GM19397 (cell line): Measurements from ENCODE around the gene RGS6.

ENCODE experiments used
- ATAC-seq: cut with Tn5 transposase; IDR thresholded peaks from one replicate; pipeline ENCODE4 v1.9.1; 2021; ENCODE audit warnings: mild to moderate bottlenecking, moderate library complexity; ENCODE audit not compliant: unreplicated experiment

Gene RGS6

GRCh38 chr14:71943695-71944018 lies 11.4 kb downstream of the RGS6 start:
- no peak for ATAC-seq

- no peak for ATAC-seq
Measured at GRCh38 chr14:71947947-71948500, 15.8 kb downstream of the RGS6 start.

- no peak for ATAC-seq
Measured at GRCh38 chr14:71952381-71953363, 20.4 kb downstream of the RGS6 start.

GRCh38 chr14:71956920-71957563 lies 24.8 kb downstream of the RGS6 start:
- ATAC-seq = no peak

DNA sequence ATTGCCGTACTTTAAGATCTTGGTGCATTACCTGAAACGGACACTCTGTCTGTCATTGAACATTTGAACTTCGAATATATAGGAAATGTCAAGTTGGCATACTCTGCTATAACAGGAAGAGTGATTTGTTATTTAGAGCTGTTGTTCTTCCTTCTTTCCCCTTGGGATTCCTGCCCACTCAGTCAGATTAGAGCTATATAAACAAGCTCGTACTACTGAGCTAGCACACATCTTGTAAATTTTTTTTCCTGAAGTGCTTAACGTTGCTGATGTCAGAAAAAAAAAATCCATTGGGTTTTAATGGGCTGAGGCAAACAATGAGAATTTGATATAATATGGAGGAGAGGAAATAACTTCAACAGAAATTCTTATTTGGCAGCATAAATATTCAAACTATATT lies 26.8 kb downstream of the RGS6 start:
- no peak for ATAC-seq

DNA sequence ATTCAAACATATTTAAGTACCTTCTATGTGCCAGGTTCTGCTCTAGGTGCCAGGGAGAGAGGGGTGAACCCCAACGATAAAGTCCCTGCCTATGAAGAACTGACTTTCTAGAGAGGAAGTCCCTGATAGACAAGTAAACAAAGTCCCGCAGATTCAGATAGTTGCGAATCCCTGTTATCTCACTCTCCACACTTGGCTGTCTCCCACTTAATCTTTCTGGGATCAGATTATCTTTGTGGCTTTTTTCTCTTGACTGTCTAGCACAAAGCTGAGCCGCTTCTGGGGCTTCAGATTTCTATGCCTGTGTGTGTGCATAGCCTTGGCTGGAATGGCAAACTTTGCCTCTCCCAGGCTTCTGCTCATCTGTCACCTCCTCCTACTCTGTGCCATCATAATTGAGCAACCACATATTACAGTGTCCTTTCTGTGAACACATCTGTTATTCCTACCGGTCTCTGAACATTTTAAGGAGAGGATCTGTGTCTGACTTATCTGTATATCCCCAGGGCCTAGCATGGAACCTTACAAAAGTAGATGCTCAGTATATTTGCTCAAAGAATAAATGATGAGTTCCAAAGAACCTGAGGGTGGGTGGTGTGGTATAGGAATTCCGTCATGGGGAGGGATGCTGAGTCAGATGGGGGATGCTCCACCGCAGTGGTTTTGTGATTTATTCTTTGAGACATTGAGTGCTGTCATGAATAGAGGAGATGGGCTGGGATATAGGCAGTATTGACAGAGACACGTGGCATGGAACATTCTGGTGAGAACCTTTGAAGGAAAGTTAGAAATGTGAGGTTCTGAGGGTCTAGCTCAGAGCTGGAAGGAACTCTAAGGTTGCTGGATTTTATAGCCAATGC lies 28.5 kb downstream of the RGS6 start:
- ATAC-seq = no peak

GRCh38 chr14:71961972-71962371 lies 29.7 kb downstream of the RGS6 start:
- no peak for ATAC-seq

DNA sequence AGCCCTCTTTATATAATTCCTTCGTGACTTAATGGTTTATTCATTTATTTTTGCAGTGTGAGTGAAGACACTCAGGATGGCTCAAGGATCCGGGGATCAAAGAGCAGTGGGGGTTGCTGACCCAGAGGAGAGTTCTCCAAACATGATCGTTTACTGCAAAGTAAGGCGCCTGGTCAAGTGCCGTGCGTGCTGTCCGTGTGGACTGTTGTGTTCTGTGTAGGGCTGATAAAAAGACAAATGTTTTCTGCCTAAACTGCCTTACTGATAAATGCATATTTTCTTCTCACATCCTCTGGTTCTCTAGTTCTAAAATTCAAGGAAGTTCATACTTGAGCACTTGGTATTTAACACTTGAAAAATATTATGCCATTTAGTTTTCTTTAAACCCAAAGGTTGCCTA lies 32.5 kb downstream of the RGS6 start:
- ATAC-seq = no peak

GRCh38 chr14:71966528-71966927 lies 34.3 kb downstream of the RGS6 start:
- ATAC-seq = no peak

DNA sequence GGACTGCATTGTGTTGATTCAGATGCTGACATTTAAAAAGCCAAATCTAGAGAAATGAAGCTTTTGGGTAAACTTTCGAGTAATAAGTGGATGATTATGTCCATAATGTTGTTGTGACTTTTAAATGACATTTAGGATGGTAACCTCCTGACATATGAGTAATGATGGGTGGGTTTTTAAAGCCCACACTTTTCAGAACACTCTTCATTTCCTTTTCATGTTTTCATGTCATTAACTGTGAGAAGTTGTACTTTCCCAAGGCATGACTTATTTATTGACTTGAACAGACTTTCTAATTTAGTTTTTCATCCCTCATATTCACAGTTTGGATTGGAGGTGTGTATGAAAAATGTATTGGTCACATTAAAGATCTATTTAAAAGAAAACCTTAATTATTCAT lies 35.5 kb downstream of the RGS6 start:
- ATAC-seq = no peak

DNA sequence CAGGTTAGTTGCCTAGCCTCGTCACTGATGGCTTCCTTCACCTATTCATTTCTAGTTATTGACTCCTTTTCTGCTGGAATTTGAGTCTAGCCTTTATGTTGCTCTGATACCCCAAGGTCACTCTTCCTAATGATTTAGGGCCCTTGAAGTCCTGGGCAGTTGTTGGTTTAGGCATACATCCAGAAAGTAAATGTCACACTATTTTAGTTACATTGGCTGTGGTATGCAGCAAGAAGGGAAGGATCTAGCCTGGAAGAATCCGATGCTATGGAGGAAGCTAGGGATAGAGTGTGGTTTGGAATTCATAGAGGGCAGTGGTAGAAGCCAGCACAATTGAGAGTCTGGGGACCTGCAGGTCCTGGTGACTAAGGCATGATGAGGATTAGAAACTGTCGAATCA lies 38.0 kb downstream of the RGS6 start:
- no peak for ATAC-seq

DNA sequence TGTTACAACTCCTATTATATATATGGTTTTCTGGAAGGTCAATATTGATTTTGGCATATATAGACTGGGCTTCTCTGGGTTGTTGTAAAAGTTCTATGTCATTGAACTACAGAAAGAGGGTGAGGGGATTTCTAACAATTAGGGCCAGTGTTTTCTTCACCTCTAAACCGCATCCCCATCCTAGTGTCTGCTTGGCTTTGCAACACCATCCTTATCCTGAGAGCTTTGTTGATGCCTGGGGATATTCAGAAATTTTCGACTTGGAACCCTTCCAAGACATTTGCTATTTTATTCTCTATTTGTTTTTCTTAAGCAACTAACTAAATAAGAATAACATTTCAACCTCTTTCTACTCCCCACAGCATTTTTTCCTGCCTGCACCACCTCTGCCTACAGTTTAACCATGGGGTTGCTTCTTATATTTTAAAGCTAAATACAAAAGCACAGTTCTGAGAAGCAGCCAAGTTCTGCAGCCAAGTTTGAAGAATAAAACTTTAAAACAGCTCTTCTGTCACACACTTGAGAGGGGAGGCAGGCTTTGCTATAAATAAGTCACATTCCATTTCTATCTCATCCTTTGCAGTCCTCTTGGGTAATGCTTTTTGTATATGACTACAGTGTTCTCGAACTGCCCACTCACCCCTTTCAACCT lies 53.4 kb downstream of the RGS6 start:
- ATAC-seq = no peak

- no peak for ATAC-seq
Measured at GRCh38 chr14:71988476-71988875, 56.2 kb downstream of the RGS6 start.

DNA sequence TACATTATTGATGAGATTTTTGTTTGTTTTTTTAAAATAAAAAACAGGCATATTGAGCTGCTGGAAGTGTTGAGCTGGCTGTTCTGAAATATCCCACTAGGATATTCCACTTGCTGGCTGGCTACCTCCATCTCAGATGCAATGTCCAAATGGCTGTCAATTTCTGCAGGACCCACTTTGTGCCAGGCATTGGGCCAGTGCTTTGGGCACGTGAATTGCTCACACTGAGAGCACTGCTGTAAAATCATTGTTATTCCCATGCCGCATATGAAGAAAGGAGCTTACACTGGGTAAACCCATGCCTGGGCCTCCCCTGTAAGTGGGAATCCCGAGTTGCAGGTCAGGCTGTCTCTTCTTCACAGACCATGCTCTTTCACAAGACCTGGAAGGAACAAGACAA lies 56.7 kb downstream of the RGS6 start:
- ATAC-seq = no peak

- ATAC-seq = no peak
Measured at GRCh38 chr14:71994416-71994815, 62.2 kb downstream of the RGS6 start.

DNA sequence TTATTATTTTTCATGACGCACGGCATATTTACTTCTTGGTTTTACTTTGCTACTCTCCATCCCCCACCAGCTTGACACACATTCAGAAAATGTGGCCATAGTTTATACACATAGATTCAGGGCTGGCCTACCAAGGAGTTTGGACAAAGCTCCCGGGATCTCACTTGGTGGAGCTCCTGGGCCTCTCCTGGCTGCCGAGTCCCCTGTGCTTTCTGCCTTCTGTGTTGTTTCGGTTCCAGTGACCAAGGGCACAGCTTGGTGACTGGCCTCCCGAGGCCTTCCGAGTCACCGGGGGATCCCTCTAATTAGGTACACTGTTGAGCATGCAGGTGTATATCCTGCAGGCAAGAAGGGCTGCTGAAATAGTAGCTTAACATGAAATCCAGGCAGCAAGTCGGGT lies 63.5 kb downstream of the RGS6 start:
- ATAC-seq = no peak

GRCh38 chr14:71996610-71997009 lies 64.4 kb downstream of the RGS6 start:
- ATAC-seq = no peak

DNA sequence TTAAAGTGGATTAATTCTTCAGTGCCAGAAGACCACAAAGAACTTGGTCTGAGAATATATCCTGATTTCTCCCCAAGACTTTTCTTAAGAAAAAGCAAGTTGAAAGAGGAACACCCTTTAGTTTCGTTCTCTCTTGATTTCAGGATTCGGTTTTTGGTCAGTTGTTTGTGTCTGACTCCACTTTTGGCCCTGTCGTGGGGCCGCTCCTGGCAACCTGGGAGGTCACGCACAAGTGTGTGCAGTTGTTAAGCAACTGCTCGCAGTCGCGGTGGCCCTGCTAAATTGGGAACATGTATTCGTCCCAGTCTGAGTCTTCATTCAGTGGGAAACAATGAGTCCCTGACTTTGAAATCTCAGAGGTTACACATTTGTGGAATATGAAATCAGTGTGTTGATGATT lies 68.7 kb downstream of the RGS6 start:
- no peak for ATAC-seq

DNA sequence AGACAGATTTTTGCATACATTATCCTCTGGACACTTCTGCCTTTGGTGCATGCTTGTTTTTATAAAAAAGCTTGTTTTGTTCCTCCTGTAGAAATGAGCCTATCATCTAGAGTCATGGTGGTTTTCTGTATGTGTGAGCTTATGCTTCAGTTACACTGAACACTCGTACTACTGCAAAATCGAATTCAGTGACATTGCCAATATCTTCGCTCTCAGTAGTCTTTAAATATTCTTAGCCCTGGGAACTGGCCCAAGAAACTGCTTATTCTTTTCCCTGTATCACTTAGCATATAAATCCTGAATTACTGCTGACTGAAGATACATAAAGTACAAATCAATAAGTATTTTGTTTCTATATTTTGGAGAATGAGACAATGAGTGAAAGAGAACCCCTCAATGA lies 70.5 kb downstream of the RGS6 start:
- ATAC-seq = no peak

DNA sequence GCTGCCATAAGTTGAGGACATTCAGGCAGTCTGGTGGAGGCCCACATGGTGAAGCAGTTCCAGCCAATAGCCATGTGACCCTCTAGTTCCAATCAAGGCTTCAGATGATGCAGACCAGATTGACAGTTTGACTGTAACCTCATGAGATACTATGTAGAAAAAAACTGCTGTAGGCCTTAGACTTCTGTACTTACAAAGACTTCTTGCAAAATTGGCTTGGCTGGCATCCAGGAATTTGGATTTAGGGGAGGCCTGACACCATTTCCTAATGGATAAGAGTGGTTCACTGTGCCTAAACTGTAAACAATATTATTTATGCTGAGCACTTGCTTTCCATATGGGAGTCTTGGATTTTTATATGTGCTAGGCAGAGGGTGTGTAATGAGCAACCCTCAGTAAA lies 76.4 kb downstream of the RGS6 start:
- no peak for ATAC-seq

- no peak for ATAC-seq
Measured at GRCh38 chr14:72010474-72010873, 78.2 kb downstream of the RGS6 start.
